ENCODE results near the gene SAMD14.

The SAMD14 gene

DNA sequence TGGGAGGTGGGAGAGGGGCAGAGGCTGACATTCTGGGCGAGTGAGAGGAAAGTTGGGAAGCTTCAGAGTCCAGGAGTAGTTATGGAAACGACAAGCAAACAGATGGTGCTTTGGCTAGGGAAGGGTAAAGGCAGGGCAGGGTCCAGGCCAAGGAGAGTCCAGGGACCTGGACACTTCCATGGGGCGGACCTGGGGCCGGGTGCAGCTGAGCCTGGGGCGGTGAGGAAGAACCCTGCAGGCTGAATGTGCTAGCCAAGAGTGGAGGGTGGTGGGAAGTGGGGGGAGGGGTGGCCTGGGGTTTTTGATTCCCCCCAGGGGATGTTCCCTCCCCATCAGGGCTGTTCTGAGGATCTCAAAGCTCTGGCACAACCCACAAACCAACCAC, 17.9 kb upstream of the SAMD14 start:
- no peak for DNase-seq

DNA sequence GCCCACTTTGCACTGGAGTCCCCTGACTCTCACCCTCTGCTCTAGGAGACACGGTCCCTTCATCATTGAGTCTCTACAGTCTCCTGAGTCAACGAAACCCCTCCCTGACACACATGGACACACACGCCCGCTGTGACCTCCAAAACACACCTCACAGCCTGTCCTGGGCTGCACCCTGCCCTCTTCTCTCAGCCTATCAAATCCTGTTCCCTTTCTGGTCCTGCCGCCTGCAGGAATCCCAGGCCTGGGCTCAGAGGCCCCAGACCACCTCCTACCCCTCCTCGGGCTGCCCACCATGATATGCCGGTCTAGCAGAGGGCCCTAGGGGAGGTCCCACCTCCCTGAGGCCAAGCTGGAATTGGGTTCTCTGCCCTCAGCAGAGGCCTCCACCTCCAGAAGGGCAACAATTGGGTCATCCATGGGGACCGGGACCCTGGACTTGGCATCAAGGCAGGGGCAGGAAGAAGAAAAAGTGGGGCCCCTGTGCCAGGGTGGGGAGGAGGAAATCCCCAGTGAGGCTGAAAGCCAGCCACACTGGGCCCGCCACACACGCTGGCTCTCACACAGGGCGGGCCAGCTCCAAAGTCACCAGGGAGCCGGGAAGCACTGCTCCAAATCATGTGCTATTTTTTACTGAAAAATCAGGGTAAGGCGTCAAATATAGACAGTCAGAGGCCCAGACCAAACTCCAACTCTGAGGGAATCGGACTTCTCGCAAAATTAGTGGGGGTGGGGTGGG, 17.1 kb upstream of the SAMD14 start:
- no peak for DNase-seq

DNA sequence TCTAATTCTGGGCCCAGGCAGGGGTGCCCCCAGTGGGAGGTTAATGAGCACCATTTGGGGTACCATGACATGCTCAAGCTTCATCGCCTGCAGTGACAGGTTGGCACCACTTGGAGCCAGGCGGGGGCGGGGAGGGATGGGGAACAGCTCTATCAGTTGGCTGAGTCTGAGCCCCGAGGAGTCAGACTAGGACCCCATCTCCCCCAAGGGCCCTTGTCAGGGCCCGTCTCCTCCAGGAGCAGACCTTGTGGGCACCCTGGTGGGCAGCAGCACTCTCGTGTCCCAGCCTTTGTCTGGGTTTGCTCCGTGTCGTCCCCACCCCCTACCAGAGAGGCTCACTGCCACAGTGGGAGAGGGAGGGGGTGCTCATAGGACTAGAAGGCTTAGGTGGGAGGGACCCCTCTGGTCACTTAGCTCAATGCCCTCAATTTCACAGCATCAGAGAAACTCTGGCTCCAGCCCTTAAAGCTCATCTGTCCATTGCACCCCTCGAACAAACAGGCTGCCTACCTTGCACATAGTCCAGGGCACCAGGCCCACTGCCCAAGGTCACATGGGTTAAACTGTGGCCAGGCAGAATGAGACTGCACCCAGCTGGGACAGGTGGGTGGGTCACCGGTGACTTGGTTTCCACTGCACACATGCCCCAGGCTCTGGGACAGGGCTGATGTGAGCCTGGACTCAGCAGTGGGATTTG, 16.4 kb upstream of the SAMD14 start:
- no peak for DNase-seq

DNA sequence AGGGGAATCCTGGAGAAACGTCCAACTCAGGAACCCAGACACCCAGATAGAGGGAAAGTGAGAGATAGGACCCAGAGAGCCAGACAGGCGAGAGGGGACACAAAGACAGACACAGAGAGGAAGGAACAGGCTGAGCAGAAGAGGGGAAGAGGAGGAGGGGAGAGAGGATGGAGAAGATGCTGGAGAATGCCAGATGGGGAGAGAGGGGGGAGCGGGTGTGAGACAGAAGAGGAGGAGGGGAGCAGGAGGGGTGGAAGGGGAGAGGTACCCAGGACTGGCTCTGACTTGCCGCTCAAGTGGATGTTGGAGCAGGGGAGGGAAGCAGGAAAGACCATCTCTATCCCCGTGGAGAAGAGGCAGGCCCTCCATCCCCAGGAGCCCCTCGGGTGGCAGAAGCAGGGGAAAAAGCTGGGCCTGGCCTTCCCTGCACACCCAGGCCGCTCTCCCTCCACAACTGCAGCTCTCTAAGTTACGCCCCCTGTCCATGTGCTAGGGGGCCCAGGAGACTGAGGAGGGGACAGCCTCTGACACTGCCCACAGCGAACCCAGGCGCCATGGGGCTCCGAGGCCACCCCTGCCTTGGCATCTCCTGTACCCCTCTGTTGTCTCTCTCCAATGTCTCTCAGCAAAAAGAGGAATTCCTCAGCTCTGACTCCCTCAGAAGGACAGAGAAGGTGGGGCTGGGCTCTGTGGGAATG, 15.7 kb upstream of the SAMD14 start:
- DNase-seq, result no peak

DNA sequence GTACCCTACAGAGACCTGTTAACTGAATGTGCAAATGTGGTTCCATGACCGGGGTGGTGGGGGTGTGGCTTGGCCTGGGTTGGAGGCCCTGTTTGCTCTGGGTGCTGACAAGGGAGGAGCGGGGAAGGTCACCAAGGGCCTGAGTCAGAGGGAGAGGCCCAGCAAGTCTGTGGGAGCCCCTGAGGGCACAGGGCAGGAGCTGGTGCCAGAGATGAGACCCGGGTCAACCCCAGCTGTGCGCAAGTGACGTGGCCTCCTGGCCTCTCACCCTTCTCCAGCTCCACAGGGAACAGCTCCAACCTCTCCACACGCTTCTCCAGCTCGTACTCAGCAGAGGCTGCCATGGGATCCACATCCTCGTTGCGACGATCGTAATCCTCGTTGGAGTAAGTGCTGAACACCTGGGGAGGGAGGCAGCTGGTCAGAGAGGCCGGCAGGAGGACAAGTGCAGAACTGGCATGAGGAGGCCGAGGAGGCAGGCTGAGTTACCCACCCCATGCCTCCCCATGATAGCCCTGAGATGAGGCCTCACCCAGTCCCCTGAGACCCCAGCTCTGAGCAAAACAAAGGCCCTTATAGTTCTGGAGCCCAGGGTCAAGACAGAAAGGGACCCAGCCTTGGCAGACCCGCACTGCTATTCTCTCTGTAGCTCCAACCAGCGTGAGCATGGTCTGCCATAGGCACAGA, 15.0 kb upstream of the SAMD14 start:
- DNase-seq, result no peak

DNA sequence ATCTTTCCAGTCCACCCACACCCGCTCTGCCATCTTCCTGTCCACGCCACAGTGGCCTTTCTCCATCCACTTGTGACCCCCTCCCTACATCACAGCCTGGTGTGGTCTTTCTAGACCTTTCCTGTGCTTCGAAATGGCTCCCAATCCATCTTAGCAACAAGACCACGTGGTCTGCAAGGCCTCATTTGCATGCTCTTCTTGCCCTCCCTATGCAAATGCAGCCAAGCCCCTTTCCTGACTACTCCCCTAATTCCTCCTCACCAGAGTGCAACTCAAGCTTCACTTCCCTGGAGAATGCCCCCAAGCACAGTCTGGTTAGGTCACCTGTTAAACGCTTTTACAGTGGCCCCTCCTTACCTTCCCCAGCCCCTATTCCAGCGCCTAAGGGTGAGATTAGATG, 14.4 kb upstream of the SAMD14 start:
- no peak for DNase-seq

DNA sequence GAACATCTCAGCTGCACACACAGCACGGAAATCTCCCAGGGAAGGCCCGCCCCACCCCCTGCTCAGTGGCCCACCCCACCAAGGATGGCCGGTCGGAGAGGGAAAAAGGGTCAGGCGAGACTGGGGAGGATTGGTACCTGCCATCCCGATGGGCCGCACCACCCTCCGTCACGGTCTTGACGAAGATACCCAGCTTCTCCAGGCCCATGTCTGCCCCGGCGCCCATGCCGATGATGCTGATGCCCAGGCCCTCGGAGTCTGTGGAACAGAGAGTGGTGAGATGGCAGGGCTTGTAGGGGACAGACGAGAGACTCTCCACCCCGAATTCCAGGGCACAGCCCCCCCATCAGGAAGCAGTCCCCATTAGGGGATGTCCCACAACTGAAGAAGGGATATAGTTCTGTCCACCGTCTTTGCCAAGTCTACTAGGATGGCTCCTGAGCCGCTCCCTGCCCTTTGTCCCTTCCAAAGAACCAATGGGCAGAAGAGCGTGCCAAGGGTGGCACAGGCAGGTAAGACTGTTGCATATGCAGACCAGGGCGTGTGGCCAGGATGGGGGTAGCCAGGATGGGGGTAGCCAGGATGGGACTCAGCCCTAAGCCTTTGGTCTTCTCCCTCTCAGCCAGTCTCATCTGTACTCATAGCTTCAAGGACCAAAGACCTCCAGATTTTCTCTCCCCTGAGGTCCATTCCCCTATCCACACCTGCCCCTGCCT, 13.7 kb upstream of the SAMD14 start:
- DNase-seq, result no peak

DNA sequence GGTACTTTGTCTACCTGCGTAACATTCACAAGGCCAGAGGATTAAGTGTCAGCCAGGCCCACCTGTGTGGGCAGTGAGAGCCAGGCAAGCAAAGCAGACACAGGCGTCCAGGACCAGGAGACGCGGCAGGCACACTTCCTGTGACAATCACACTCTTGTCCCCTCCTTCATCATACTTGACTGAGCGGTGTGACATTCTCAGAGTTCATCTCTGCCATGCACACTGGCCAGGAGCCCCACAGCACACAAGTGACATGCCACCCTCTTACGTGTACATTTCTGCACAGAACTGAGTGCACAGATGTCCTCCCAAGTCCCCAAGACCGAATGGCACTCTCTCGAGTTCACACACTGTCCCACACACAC, 11.8 kb upstream of the SAMD14 start:
- no peak for DNase-seq

DNA sequence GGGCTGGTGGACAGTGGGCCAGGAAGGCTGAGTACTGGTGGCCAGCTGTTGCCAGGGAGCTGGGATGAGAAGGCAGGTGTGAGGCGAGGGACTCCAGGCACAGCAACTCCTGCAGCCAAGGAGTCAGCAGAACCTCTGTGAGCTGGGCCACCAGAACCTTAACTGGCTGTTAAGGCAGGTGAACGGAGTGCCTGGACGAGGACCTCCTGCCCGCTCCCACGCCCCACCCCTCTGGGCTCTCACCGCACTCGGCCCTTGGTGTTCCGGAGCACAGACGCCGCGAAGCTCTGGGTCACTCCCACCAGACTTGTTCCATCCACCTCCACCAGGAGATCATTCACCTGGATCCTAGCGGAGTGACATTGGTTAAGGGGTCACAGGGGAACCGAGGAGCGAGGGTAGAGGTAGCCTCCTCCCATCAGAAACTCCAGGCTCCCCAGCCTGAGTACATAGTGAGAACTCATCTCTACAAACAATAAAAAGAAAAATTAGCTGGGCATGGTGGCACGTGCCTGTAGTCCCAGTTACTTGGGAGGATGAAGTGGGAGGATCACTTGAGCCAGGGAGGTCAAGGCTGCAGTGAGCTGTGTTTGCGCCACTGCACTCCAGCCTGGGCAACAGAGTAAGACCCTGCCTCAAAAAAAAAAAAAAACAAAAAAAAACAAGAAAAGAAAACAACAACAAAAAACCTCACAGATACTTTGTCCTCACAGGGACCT, 11.2 kb upstream of the SAMD14 start:
- no peak for DNase-seq

DNA sequence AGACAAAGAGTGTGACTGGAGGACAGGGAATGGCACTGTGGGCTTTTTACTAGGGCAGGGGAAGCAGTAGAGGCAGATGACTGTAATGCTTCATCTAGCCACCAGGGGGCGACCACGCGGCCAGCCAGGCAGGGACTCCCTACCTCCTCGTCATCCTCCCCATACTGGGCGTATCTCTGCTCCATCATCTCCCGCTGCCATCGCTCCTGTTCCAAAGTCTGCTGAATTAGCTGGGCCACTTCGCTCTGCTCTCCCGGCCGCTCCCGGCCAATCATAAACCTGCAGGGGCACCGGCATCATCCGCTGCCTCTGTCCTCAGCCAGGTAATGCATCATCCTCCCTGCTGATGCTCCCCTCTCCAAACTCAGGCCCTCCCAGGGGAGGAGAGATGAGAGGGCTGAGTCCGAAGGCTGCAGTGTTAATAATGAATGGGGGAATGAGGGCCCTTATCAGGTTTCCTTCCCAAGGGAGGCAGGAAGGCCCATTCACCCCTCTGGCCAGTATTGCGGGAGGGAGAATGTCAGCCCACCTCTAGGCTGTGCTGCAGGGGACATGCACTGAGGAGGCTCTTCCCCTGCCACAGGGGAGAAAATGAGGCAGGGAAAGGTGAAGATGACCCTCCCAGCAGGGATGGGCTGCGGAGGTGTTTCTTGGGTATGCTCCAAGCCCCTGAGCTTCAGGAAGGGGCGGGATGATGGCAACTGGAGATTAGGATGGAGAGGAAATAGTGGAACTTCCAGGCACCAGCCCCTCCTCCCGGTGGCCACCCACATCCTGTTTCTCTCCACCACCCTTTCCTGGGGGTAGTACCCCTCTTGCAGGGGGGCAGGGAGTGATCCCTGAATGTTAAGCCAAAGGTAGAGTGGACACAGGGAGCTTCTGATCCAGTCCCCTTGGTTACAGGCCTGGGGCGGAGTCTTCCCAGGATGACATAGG, 10.3 kb upstream of the SAMD14 start:
- peak; percentile 79 for DNase-seq

DNA sequence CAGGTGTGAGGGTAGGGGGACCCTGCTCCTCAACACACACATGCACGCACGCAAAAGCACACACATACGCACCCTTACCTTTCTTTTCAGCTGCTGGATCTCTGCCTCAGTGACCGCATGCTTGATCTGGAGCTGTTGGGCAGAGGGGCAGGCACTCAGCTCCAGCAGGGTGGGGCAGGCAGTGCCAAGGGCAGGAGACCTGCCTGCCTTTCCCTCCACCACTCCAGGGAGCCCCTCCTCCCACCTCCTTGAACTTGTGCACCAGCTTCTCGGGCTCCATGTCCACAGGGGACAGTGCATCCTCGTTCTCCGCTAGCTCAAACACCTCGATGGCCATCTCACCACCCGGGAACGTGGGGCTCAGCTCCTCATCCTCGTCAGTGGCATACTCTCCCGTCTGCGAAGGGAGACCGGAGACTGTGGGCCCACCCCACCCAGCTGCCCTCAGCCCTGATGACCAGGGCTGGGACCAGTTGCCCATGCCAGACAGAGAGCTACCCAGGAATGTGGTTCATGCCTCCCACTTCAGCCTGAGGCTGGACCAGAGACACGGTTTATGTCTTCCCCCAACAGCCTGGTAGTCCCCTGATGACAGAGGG, 9.3 kb upstream of the SAMD14 start:
- no peak for DNase-seq

DNA sequence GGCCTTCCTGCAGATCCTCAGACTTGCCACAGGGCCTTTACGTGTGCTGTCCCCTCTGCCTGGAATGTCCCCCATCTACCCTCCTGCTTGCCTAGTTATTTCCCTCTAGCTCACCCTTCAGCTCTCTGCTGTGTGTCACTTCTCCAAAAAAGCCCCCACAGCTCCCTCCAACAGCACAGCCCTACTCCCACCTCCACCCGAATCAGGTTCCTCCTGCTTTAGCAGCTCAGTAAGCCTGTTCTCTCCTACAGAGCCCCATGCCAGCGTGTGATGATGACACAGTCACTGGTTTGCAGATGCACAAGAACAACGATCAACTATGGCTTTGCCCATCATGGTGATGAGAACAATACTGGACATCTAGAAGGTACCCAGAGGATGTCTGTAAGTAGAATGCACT, 7.1 kb upstream of the SAMD14 start:
- no peak for DNase-seq

DNA sequence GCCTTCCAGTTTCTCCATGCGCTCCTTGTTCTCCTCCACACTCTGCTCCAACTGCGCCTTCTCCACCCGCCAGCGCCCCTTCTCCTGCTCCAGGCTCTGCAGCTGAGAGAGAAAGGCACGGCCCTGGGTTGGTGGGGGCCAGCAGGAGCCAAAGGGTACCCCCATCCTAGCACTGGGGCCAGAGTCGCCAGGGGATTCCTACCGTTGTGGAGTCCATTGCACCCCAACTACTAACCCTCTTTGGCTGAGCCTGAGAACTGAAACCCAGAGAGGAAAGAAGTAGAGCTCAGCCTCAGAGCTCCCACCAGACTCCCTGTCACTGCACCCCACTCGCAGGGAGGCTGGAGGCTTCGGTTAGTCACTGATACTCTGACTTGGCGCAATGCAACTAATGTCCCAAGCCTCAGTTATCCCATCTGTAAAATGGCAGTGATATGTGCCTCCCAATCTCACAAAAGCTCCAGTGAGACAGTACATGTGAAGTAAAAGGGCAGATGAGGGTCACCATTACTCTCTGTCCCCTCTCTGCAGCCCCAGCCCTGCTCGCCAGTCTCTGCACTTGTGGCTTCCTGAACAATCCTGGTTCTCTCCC, 6.2 kb upstream of the SAMD14 start:
- DNase-seq, result no peak

DNA sequence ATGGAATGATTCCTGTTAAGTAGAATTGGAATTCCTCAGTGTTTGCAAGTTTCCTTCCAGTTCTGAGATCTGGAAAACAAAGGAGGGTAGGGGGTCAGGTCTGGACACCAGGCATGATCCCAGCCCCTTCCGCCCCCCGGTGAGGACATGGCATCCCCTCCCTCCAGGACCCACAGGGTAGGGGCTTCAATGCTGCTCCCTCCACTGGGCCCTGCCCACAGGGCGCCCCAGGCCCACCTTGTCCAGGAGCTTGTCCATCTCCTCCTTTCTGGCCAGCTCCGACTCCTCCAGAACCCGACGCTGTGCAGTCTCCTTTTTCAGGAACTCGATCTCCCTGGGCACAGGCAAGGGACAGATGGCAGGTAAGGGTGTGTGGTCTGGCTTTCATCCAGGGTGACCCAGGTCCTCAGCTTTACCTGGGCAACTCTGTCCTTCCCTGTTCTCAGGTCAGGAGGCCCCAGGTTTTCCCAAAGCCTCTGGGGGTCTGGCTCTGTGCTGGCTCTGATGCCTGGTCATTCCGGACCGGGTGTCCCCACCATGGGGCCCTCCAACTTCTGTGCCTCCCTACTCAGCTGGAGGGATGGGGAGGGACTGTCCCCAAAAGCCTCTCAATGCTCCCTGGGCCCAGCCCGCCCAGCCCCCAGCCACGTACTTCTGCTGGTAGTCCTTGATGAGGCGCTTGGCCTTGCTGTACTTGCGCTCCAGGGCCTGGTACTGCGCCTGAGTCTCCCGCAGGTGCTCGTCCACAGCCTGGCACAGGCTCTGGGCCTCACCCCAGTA, 5.5 kb upstream of the SAMD14 start:
- no peak for DNase-seq

DNA sequence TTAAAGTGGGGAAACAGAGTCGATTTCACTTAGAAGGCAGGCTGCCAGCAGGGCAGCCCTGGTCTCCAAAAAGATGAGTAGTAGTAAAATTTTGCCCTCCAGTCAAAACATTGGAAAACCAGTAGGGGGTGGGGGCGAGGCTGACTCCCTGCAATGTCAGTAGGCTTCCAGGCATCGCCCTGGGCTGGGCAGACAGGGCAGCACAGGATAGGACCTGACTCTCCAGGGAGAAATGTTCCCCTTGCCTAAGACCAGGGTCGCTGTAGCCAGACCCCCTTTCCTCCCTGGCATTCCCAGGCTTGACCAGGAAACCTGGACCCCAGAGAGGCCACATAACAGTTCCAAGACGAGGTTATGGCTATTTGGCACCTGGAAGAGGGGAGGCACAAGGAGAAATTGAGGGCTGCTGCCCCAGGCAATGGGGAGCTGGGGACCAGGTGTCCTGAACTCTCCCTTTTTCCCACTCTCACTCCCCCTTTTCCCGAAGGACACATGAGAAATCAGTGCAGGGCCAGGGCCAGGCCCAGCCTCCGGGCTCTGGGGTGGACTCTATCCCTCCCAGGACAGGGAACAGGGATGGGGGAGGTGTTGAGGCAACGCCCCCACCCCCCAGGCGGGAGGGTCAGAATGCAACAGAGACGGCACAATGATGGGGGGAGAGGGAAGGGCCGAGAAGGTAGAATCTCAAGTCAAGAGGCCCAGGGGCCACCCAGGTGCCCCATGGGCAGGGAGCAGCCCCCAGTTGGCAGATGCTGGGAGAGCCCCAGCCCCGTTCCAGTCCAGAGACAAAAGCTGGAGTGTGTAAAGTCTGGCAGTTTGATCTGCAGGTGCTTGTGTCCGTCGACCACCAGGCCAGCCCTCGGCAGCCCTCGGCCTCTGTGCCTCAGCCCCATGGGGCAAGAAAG, 4.5 kb upstream of the SAMD14 start:
- DNase-seq, result no peak

DNA sequence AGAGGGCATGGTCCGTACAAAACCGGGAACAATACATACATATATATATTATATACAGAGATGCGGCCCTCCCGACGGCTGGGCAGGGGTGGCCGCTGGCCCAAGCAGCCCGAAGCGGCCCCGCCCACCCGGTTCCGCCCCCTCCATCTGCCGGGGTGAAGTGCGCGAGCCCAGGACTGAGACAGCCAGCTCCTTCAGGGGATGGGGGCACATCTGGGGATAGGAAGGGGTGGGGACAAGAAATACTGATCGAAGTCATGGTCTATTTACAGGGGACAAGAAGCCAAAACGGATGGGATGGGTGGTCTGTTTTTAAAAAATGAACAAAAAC, 3.8 kb upstream of the SAMD14 start:
- no peak for DNase-seq

DNA sequence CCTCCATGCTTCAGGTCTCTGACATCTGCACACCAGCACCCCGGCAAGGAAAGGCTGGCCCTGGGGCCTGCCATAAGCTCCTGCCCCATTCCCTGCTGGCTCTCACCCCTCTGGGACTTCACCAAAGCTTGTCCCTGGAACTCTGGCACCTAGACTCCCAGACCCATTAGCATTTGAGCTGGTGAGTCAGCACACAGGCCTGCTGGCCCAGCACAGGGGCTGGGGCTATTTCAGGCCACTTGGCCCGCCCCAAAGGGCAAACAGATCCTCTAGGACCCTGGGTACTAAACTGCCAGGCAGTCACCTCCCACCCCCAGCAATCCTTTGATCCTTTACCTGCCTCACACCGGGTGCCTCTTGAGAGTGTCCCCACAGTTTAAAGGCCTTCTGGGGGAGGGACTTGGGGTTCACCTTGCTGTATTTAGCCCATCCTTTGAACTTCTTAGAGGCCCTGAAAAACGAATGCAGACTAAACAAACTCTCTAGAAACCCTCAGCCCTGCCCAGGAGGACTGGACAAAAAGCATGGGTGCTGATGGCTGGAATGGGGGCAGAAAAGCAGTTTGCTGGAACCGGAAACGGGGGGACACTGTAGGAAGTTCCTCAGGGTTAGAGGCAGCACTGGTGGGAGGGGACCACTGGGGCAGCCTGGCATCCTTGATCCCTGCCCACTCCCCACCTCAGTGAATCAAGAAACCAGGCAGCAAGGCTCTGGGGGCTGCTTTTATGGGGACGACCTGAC, 3.2 kb upstream of the SAMD14 start:
- DNase-seq, result no peak
